Left ventricle myocardium inferior (tissue), 1 donor: Measurements from ENCODE around the gene GRID1. TPM values are rescaled to one million over a fixed set of nuclear protein-coding genes. Genes with fewer than 3 reads are reported as not detected.

Experiments used
- DNase-seq: peaks from one replicate; pipeline ENCODE4 v3.0.0-alpha.2; 2020
- H3K27ac ChIP-seq: fragments of 200-600 bp; replicated peaks from 2 replicates; pipeline ENCODE4 v1.8.0; 2021
- H3K27me3 ChIP-seq: fragments of 200-600 bp; 2 replicates; pipeline ENCODE4 v1.8.0; 2021; ENCODE audit warnings: low read depth
- H3K36me3 ChIP-seq: fragments of 200-600 bp; 2 replicates; pipeline ENCODE4 v1.8.0; 2021
- H3K4me1 ChIP-seq: fragments of 200-600 bp; 2 replicates; pipeline ENCODE4 v1.8.0; 2021
- H3K4me3 ChIP-seq: fragments of 200-600 bp; 2 replicates; pipeline ENCODE4 v1.8.0; 2021; ENCODE audit warnings: mild to moderate bottlenecking, moderate library complexity
- H3K9me3 ChIP-seq: fragments of 200-600 bp; replicated peaks from 2 replicates; pipeline ENCODE4 v1.8.0; 2021
- CTCF ChIP-seq: fragments of 200-600 bp; IDR thresholded peaks from 2 replicates; pipeline ENCODE4 v1.8.0; 2021; ENCODE audit warnings: antibody characterized with exemption, mild to moderate bottlenecking, borderline replicate concordance
- intact Hi-C: fragments of 100-400 bp; cut with micrococcal nuclease; formaldehyde crosslinking; loops from one replicate; pipeline ENCODE4 v1.11.0; 2022
- total RNA-seq: library from RNA; stranded (reverse); fragmentation: NEBNext Ultra II Directional; extraction: Animal tissue kit (Norgen Biotek cat#: 25700); gene quantifications from one replicate; pipeline ENCODE4 v1.2.1, GENCODE V29; 2021
- donor health status: DM: no; HTN: yes; CAD: no; lungs with severe emphysema.

The GRID1 gene
- total RNA-seq, 1 donor from 2014 or later: 1.6 TPM

DNA sequence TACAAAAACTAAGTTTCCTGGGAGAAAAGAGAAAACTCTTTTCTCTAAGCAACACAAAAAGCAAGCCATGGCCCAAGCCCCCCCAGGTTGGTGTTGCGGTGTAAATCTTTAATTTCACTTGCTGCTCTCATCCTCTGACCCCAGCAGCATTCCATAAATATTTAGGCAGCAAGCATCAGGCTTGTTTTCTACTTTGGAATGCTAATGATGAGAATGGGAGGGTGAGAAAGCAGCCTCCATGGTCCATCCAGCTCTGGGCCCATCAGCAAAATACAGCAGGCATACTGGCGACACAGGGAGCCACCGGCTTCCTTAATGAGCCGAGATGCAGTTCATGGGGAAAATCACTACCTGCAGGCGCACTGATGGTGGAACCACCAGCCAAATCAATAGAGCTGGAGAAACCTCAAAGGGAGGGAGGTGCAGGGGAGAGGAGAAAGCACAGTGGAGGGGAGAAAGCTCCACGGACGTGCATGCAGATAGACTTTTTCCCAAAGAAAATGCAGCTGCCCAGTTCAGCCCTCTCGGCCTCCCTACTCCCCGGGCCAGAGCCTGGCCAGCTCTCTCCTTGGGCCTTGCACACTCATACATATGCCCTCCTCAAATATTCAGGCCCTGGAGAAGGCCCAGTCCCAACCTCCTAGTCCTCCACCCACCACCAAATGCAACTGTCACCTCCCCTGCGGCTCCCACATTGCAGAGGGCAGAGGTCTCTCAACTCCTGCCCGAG lies 131.9 kb downstream of the GRID1 start:
- no peak for DNase-seq
- no peak overlapping the region for H3K27ac ChIP-seq
- no peaks in the 10 kb centered on the region for H3K4me1 ChIP-seq
- peaks cover 34% of the 10 kb centered on the region for H3K27me3 ChIP-seq
- intact Hi-C loops: no loop called here
- H3K4me3 ChIP-seq: no peak overlapping the region
- H3K9me3 ChIP-seq: no peaks in the 10 kb centered on the region
- no peaks in the 10 kb centered on the region for H3K36me3 ChIP-seq
- no peak for TF ChIP-seq CTCF

DNA sequence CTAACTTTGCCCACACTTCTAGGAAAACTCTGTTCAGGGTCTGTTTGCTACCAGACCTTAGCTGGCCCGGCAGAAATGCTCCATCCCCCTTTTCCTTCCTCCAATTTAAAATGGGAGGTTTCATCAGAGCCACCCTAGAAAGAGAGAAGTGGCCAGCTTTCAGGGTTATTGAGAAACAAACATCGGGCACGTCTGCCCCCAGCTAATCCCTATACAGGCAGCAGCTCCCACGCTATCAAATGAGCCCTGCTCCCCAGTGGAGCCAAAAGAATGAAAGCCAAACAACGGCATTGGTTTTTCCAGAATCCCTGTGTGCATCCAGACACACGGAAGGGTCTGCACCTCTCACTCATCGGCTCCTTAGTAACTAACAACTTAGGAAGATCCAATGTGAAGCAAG lies 132.5 kb downstream of the GRID1 start:
- DNase-seq: no peak
- H3K4me3 ChIP-seq: no peak overlapping the region
- no peaks in the 10 kb centered on the region for H3K36me3 ChIP-seq
- peaks cover 34% of the 10 kb centered on the region for H3K27me3 ChIP-seq
- no peak overlapping the region for H3K27ac ChIP-seq
- no peak for TF ChIP-seq CTCF
- intact Hi-C loops: no loop called here
- no peaks in the 10 kb centered on the region for H3K9me3 ChIP-seq
- H3K4me1 ChIP-seq: no peaks in the 10 kb centered on the region

- Histone ChIP-seq H3K27me3 (peaks cover 34% of the 10 kb centered on the region), H3K9me3 (no peaks in the 10 kb centered on the region), H3K27ac (no peak overlapping the region), H3K4me1 (no peaks in the 10 kb centered on the region), H3K36me3 (no peaks in the 10 kb centered on the region), H3K4me3 (no peak overlapping the region)
- DNase-seq: no peak
- no peak for TF ChIP-seq CTCF
- intact Hi-C loops: no loop called here
Observed at GRCh38 chr10:86233131-86233530, 133.5 kb downstream of the GRID1 start.

DNA sequence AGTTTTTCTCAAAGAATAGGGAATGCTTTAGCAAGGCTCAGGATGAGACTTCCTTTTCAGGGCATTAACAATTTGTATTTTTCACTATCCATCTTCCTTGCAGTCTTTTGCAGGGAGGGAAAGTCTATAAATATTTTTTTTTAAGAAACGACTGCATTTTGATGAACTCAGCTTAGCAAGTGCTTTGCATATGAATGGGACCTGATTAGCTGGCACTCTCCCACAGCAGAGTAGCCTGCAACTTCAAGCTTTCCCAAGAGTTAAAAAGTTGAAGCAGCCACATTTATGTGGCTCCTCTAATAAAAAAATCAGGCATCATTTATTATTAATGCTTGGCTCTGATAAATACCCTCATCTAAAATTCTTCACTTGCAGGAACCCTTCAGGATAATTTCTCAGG lies 134.0 kb downstream of the GRID1 start:
- Histone ChIP-seq H3K9me3 (no peaks in the 10 kb centered on the region), H3K27ac (no peak overlapping the region), H3K36me3 (no peaks in the 10 kb centered on the region), H3K4me1 (no peaks in the 10 kb centered on the region), H3K4me3 (no peak overlapping the region), H3K27me3 (peaks cover 34% of the 10 kb centered on the region)
- intact Hi-C loops: no loop called here
- no peak for DNase-seq
- no peak for TF ChIP-seq CTCF

GRCh38 chr10:86231796-86232560 lies 134.6 kb downstream of the GRID1 start:
- no peaks in the 10 kb centered on the region for H3K36me3 ChIP-seq
- no peaks in the 10 kb centered on the region for H3K9me3 ChIP-seq
- H3K27me3 ChIP-seq: peaks cover 34% of the 10 kb centered on the region
- no peak for DNase-seq
- no peak overlapping the region for H3K27ac ChIP-seq
- intact Hi-C loops: no loop called here
- TF ChIP-seq CTCF: no peak
- H3K4me3 ChIP-seq: no peak overlapping the region
- H3K4me1 ChIP-seq: no peaks in the 10 kb centered on the region
